B cell (primary cell): ENCODE data around the gene DENND4C. TPM values are rescaled to one million over a fixed set of nuclear protein-coding genes. Genes with fewer than 3 reads are reported as not detected.
A peak's percentile ranks its signal among the peaks of the same experiment; 100 is the strongest.

Source experiments
- ATAC-seq: fragments of 200-7000 bp; cut with Tn5 transposase; one replicate; pipeline ENCODE4 v1.10.0; 2021; ENCODE audit warnings: low read depth, mild to moderate bottlenecking, moderate number of reproducible peaks, moderate library complexity
- CTCF ChIA-PET: fragments of 350-600 bp; sonication (Branson Sonifier 250); formaldehyde crosslinking; loops from one replicate; lab custom pipeline; 2021; ENCODE audit warnings: antibody characterized with exemption, inconsistent platforms; lab: Charles Lee
- POLR2A ChIA-PET: fragments of 350-600 bp; sonication (Branson Sonifier 250); formaldehyde crosslinking; loops from one replicate; lab custom pipeline; 2021; ENCODE audit warnings: antibody characterized with exemption; lab: Charles Lee
- DNase-seq: peaks from one replicate; pipeline ENCODE4 v3.0.0; 2013
- H2AFZ ChIP-seq: 2 replicates; pipeline ENCODE4 v1.6.1; 2012; ENCODE audit warnings: mild to moderate bottlenecking, low read depth, low read length; ENCODE audit not compliant: insufficient read depth, poor library complexity, severe bottlenecking
- H3K27ac ChIP-seq, 2 donors: 1 replicate in 1 of 2; 2 replicates in 1 of 2; pipeline ENCODE4 v1.5.1; 2012 to 2013; ENCODE audit warnings: low read length in 2 of 2, mild to moderate bottlenecking in 2 of 2, moderate library complexity in 1 of 2
- H3K27me3 ChIP-seq, 4 experiments: fragments of 200-600 bp in 1 of 4; sonication (generic) in 1 of 4; replicated peaks in 1 of 4; 1 replicate in 2 of 4; 2 replicates in 2 of 4; pipeline versions ENCODE4 v1.6.1 to v1.7.0; 2013 to 2016; ENCODE audit warnings: low read length in 3 of 4, mild to moderate bottlenecking in 2 of 4, mixed read lengths in 1 of 4, moderate library complexity in 1 of 4; ENCODE audit not compliant: insufficient read depth in 4 of 4, control insufficient read depth in 3 of 4; ENCODE audit errors: control extremely low read depth in 1 of 4
- H3K36me3 ChIP-seq, 2 experiments: replicated peaks in 1 of 2; 1 replicate in 1 of 2; 2 replicates in 1 of 2; pipeline versions ENCODE4 v1.6.1 to v1.7.1; 2013; ENCODE audit warnings: low read length in 1 of 2; ENCODE audit not compliant: insufficient read depth in 2 of 2, control insufficient read depth in 1 of 2; ENCODE audit errors: control extremely low read depth in 1 of 2, extremely low read depth in 1 of 2
- H3K4me1 ChIP-seq, 2 donors: fragments of 200-600 bp in 1 of 2; sonication (generic) in 1 of 2; 1 replicate in 1 of 2; 2 replicates in 1 of 2; pipeline versions ENCODE4 v1.5.1 to v1.6.1; 2013 to 2017; ENCODE audit warnings: low read length in 2 of 2; ENCODE audit not compliant: control insufficient read depth in 2 of 2, insufficient read depth in 2 of 2
- H3K4me2 ChIP-seq: replicated peaks from 2 replicates; pipeline ENCODE3; 2012; ENCODE audit warnings: mild to moderate bottlenecking, low read depth, low read length; ENCODE audit not compliant: poor library complexity, severe bottlenecking
- H3K4me3 ChIP-seq, 5 experiments: fragments of 200-600 bp in 1 of 5; sonication (generic) in 1 of 5; 1 replicate in 3 of 5; 2 replicates in 2 of 5; pipeline versions ENCODE4 v1.5.1 to v1.7.0; 2011 to 2016; ENCODE audit warnings: low read length in 4 of 5, mild to moderate bottlenecking in 4 of 5, low read depth in 2 of 5, control low read depth in 1 of 5, moderate library complexity in 1 of 5; ENCODE audit not compliant: insufficient read depth in 1 of 5; ENCODE audit errors: control extremely low read depth in 1 of 5, extremely low read depth in 1 of 5
- H3K79me2 ChIP-seq: fragments of 200-600 bp; sonication (generic); one replicate; pipeline ENCODE4 v1.6.0; 2016; ENCODE audit warnings: low read length; ENCODE audit not compliant: control insufficient read depth, insufficient read depth
- H3K9ac ChIP-seq: fragments of 200-600 bp; sonication (generic); 2 replicates; pipeline ENCODE4 v1.6.1; 2017; ENCODE audit warnings: mild to moderate bottlenecking, low read length, moderate library complexity
- H3K9me3 ChIP-seq, 3 donors: one replicate each; pipeline versions ENCODE4 v1.6.1 to v1.7.1; 2013; ENCODE audit warnings: low read length in 2 of 3; ENCODE audit not compliant: control insufficient read depth in 2 of 3, insufficient read depth in 1 of 3; ENCODE audit errors: control extremely low read depth in 1 of 3
- H4K20me1 ChIP-seq: 2 replicates; pipeline ENCODE4 v1.6.0; 2012; ENCODE audit warnings: mild to moderate bottlenecking, low read length; ENCODE audit not compliant: insufficient read depth, control insufficient read depth, poor library complexity, severe bottlenecking
- H3K27ac Mint-ChIP-seq: one replicate; pipeline ENCODE4 v1.8.0; 2021; ENCODE audit warnings: mixed read lengths
- H3K27me3 Mint-ChIP-seq: one replicate; pipeline ENCODE4 v1.8.0; 2021; ENCODE audit warnings: mixed read lengths
- H3K4me1 Mint-ChIP-seq: one replicate; pipeline ENCODE4 v1.8.0; 2021; ENCODE audit warnings: mixed read lengths
- H3K4me3 Mint-ChIP-seq: one replicate; pipeline ENCODE4 v1.8.0; 2021; ENCODE audit warnings: mixed read lengths
- H3K9me3 Mint-ChIP-seq: one replicate; pipeline ENCODE4 v1.8.0; 2022; ENCODE audit warnings: mixed read lengths; ENCODE audit not compliant: insufficient read depth
- CTCF ChIP-seq: fragments of 200-600 bp; IDR thresholded peaks from one replicate; pipeline ENCODE4 v1.8.0; 2022; ENCODE audit warnings: antibody characterized with exemption, mild to moderate bottlenecking
- EZH2 ChIP-seq: IDR thresholded peaks from 2 replicates; pipeline ENCODE4 v1.6.1; 2012; ENCODE audit warnings: borderline replicate concordance, low read depth, mild to moderate bottlenecking, moderate library complexity, low read length; ENCODE audit not compliant: insufficient read depth, poor library complexity, severe bottlenecking
- WGBS: methylation state at CpG from one replicate; pipeline ENCODE4 v1.1.5; 2013; ENCODE audit warnings: missing lambda C conversion rate; ENCODE audit not compliant: insufficient coverage; 5-methylcytosine and 5-hydroxymethylcytosine counted together
- intact Hi-C: fragments of 100-400 bp; cut with micrococcal nuclease; formaldehyde crosslinking; loops from one replicate; pipeline ENCODE4 v1.10.0; 2022
- polyA plus RNA-seq: library from polyadenylated mRNA; depleted of rRNA; stranded (reverse); fragments of >200 nt; gene quantifications from 2 replicates; pipeline ENCODE4 v1.2.3, GENCODE V29; 2012
- total RNA-seq, 2 donors: library from RNA; stranded (reverse); fragments of 120-200 nt in 1 of 2; gene quantifications; 1 replicate in 1 of 2; 2 replicates in 1 of 2; pipeline versions ENCODE4 v1.2.3 to v1.2.4, GENCODE V29; 2013 to 2022

The DENND4C gene
- total and polyA plus RNA-seq, 2 donors (not counting 1 experiment from before 2014, with no cell fraction given), result 9.9 to 52.4 TPM

- intact Hi-C loops, result no loop called here
- H3K4me1 Mint-ChIP-seq, result peaks cover 16% of the 10 kb centered on the region
- no peaks in the 10 kb centered on the region for H3K9me3 Mint-ChIP-seq
- Histone ChIP-seq H3K79me2 (peaks cover 41% of the 10 kb centered on the region), H3K4me2 (peak overlapping the region; percentile 92), H3K9me3 (no peaks in the 10 kb centered on the region), H2AFZ (peak overlapping the region; percentile 91), H3K27me3 (no peaks in the 10 kb centered on the region), H3K27ac (peak overlapping the region; percentile 28 to 72), H4K20me1 (peaks cover 36% of the 10 kb centered on the region), H3K4me3 (peak overlapping the region; percentile 79 to 89 (median 83)), H3K4me1 (peaks cover 23 to 27% of the 10 kb centered on the region in 2 donors), H3K36me3 (no peaks in the 10 kb centered on the region), H3K9ac (peak overlapping the region; percentile 82)
- H3K4me3 Mint-ChIP-seq, result no peak overlapping the region
- ChIA-PET POLR2A (interaction anchor here (1.9 to 2.3 kb wide), 2 partner anchors 148 to 182 kb away, joined by 11 to 12 read pairs; partner anchors contain the start of genes RPS6 and RRAGA), CTCF (interaction anchor here (0.7 to 1.7 kb wide), 6 partner anchors 47 to 234 kb away, joined by 3 to 9 read pairs (median 4); no protein-coding TSS in a partner anchor)
- TF ChIP-seq CTCF (no peak), EZH2 (no peak)
- no peaks in the 10 kb centered on the region for H3K27me3 Mint-ChIP-seq
- DNase-seq (peak; percentile 35), ATAC-seq (peak; percentile 0)
- no peak overlapping the region for H3K27ac Mint-ChIP-seq
- under 1% methylated on average over 27 of the region's 35 CpGs for WGBS
These were observed 822 bp downstream of the DENND4C start for GRCh38 chr9:19231126-19231903.
